ENCODE measurements around the gene L1TD1.
"Not testable (repeated sequence)": the region's sequence is repeated elsewhere in the genome, so short reads cannot be mapped to it uniquely, and the experiment has no call there.

L1TD1 gene

GRCh38 chr1:62239652-62240403 lies 45.2 kb downstream of the L1TD1 start:
- not testable (repeated sequence) for FAIRE-seq

- no peak for FAIRE-seq
Observed at GRCh38 chr1:62240651-62241370, 46.2 kb downstream of the L1TD1 start.

- FAIRE-seq = no peak
Observed at GRCh38 chr1:62241371-62242131, 46.9 kb downstream of the L1TD1 start.

- not testable (repeated sequence) for FAIRE-seq
Observed at GRCh38 chr1:62244380-62244779, 49.7 kb downstream of the L1TD1 start.

- no peak for FAIRE-seq
Observed at GRCh38 chr1:62245201-62245600, 50.6 kb downstream of the L1TD1 start.

GRCh38 chr1:62247391-62248168 lies 52.9 kb downstream of the L1TD1 start:
- FAIRE-seq = no peak

GRCh38 chr1:62250126-62250726 lies 55.6 kb downstream of the L1TD1 start:
- FAIRE-seq = no peak

- FAIRE-seq = no peak
Observed at GRCh38 chr1:62259551-62259950, 64.9 kb downstream of the L1TD1 start.

- FAIRE-seq = no peak
Observed at GRCh38 chr1:62260688-62261087, 66.0 kb downstream of the L1TD1 start.

Measured in TTC549 (cell line).